Calu3 (cell line): ENCODE measurements around the gene SLC26A3. TPM values are rescaled to one million over a fixed set of nuclear protein-coding genes. Genes with fewer than 3 reads are reported as not detected.
A peak's percentile ranks its signal among the peaks of the same experiment; 100 is the strongest.

Source experiments
- BruUV-seq: library from RNA; stranded (reverse); fragments of 400-500 nt; replicated peaks from 2 replicates; lab custom pipeline; 2021; lab: Mats Ljungman, UMichigan
- CTCF ChIA-PET: fragments of 300-600 bp; sonication (Branson Sonifier 250); formaldehyde crosslinking; loops from one replicate; lab custom pipeline; 2022; ENCODE audit warnings: antibody characterized with exemption; lab: Charles Lee
- DNase-seq: peaks from one replicate; pipeline ENCODE4 v3.0.0; 2022
- H3K27ac Mint-ChIP-seq: one replicate; pipeline ENCODE4 v1.8.0; 2022; ENCODE audit warnings: mixed read lengths; ENCODE audit not compliant: unreplicated experiment
- H3K27me3 Mint-ChIP-seq: one replicate; pipeline ENCODE4 v1.8.0; 2022; ENCODE audit warnings: mixed read lengths; ENCODE audit not compliant: unreplicated experiment
- H3K36me3 Mint-ChIP-seq: one replicate; pipeline ENCODE4 v1.8.0; 2022; ENCODE audit warnings: mild to moderate bottlenecking, moderate library complexity, mixed read lengths; ENCODE audit not compliant: insufficient read depth, unreplicated experiment
- H3K4me1 Mint-ChIP-seq: one replicate; pipeline ENCODE4 v1.8.0; 2022; ENCODE audit warnings: mild to moderate bottlenecking, low read depth, mixed read lengths; ENCODE audit not compliant: unreplicated experiment
- H3K4me3 Mint-ChIP-seq: one replicate; pipeline ENCODE4 v1.8.0; 2022; ENCODE audit warnings: mild to moderate bottlenecking, low read depth, moderate library complexity, mixed read lengths; ENCODE audit not compliant: unreplicated experiment
- H3K9me3 Mint-ChIP-seq: one replicate; pipeline ENCODE4 v1.8.0; 2022; ENCODE audit warnings: low read depth, mixed read lengths; ENCODE audit not compliant: unreplicated experiment
- intact Hi-C: fragments of 100-400 bp; cut with micrococcal nuclease; formaldehyde crosslinking; loops from one replicate; pipeline ENCODE4 v1.10.0; 2022; ENCODE audit not compliant: unreplicated experiment
- total RNA-seq: library from RNA; stranded (reverse); gene quantifications from 2 replicates; pipeline ENCODE4 v1.2.3, GENCODE V29; 2022
- TF ChIP-seq, protein P1 (sequence below): fragments of 200-600 bp; IDR thresholded peaks from one replicate; pipeline ENCODE4 v1.8.0; 2022; ENCODE audit warnings: antibody characterized with exemption; ENCODE audit not compliant: unreplicated experiment

Gene SLC26A3
- total RNA-seq, 1 experiment from 2014 or later = not detected

GRCh38 chr7:107746006-107746405, 57.0 kb downstream of the SLC26A3 start:
- Mint-ChIP-seq H3K4me3 (peak overlapping the region; percentile 96), H3K4me1 (peaks cover 22% of the 10 kb centered on the region), H3K27ac (peak overlapping the region; percentile 54), H3K27me3 (no peaks in the 10 kb centered on the region), H3K36me3 (peaks cover 30% of the 10 kb centered on the region), H3K9me3 (no peaks in the 10 kb centered on the region)
- no TSS peak for BruUV-seq
- no peak for DNase-seq
- TF ChIP-seq, protein P1, sequence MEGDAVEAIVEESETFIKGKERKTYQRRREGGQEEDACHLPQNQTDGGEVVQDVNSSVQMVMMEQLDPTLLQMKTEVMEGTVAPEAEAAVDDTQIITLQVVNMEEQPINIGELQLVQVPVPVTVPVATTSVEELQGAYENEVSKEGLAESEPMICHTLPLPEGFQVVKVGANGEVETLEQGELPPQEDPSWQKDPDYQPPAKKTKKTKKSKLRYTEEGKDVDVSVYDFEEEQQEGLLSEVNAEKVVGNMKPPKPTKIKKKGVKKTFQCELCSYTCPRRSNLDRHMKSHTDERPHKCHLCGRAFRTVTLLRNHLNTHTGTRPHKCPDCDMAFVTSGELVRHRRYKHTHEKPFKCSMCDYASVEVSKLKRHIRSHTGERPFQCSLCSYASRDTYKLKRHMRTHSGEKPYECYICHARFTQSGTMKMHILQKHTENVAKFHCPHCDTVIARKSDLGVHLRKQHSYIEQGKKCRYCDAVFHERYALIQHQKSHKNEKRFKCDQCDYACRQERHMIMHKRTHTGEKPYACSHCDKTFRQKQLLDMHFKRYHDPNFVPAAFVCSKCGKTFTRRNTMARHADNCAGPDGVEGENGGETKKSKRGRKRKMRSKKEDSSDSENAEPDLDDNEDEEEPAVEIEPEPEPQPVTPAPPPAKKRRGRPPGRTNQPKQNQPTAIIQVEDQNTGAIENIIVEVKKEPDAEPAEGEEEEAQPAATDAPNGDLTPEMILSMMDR = no peak
- intact Hi-C loops = no loop called here
- CTCF ChIA-PET = interaction anchor here (0.7 kb wide), 1 partner anchor 129 kb away, joined by 3 read pairs; no protein-coding TSS in a partner anchor

GRCh38 chr7:107744345-107744750, 58.7 kb downstream of the SLC26A3 start:
- peak overlapping the region; percentile 96 for H3K27ac Mint-ChIP-seq
- no peaks in the 10 kb centered on the region for H3K9me3 Mint-ChIP-seq
- intact Hi-C loops = no loop called here
- DNase-seq = no peak
- peaks cover 22% of the 10 kb centered on the region for H3K4me1 Mint-ChIP-seq
- CTCF ChIA-PET = no interaction called here
- H3K27me3 Mint-ChIP-seq = no peaks in the 10 kb centered on the region
- TF ChIP-seq, protein P1 = no peak
- peak overlapping the region; percentile 96 for H3K4me3 Mint-ChIP-seq
- BruUV-seq = no TSS peak
- peaks cover 25% of the 10 kb centered on the region for H3K36me3 Mint-ChIP-seq

DNA sequence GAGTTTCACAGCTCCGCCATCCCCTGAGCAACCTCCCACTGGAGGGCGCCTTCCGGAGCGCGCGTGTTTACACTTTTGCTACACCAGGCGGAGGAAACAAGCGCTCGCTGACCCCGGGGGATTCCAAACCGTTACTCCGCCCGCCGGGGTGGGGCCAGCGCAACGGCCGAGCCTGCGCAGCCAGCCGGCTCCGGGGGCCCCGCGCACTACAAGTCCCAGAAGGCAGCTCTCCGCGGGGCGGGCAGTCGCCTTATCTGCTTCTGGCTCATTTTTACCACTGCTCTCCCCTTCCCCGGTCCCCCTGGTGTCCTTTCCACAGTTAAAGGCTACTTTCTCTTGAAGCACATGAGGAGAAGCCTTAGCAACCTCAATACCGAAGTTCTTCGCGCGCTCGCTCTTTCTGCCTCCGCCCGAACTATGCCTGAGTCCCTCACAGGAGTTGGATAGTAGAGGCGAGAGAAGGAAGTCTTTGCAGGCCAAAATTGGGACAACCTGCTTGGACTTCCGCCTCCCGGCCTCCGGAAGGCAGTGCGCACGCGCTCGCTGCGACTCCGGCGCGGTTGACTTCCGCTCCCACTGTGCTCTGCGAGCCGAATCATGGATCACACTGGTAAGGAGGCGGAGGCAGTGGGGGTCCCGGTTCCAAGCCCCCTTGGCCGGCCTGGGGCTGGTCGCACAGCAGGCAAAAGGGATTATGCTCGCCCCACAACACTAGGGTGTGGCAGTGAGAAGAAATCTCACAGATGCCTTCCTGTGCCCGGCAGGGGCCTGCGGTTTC, 59.3 kb downstream of the SLC26A3 start, which contains the start of gene CBLL1:
TSS of gene CBLL1 (plus strand) at position 576 of the 778 bp plus-strand sequence. CDS start at position 598, 22 bp downstream.
- H3K27ac Mint-ChIP-seq = peak within 1 kb of the TSS; percentile 96
- BruUV-seq = TSS peak; percentile 67

More for the DNA sequence above, 59.3 kb downstream of the SLC26A3 start, which contains the start of gene CBLL1:
- Mint-ChIP-seq H3K9me3 (no peaks in the 10 kb centered on the region), H3K4me3 (peak within 1 kb of the TSS; percentile 96), H3K36me3 (peaks cover 25% of the 10 kb centered on the region), H3K4me1 (peaks cover 22% of the 10 kb centered on the region), H3K27me3 (no peaks in the 10 kb centered on the region)
- intact Hi-C loops = loop anchor here (2.0 kb wide), 1 partner anchor 135 kb away; no protein-coding TSS in a partner anchor
- TF ChIP-seq, protein P1 = peak; percentile 44
- peak; percentile 94 for DNase-seq
- CTCF ChIA-PET = interaction anchor here (0.6 to 1.9 kb wide), 5 partner anchors 10 to 281 kb away, joined by 3 to 20 read pairs (median 6); no protein-coding TSS in a partner anchor
